Measurements from ENCODE around the gene MRPL16. TPM values are rescaled to one million over a fixed set of nuclear protein-coding genes. Genes with fewer than 3 reads are reported as not detected.

The MRPL16 gene
- total and polyA plus RNA-seq, 9 donors, result 30.0 to 68.1 (median 38.5) TPM

- no peaks in the 10 kb centered on the region for H3K36me3 ChIP-seq
- H3K4me1 ChIP-seq (ENCODE audit: insufficient read depth), result peaks cover 6% of the 10 kb centered on the region
- H3K4me3 ChIP-seq, result no peak overlapping the region
- whole genome bisulfite sequencing, 3 donors, result 50 to 63% (median 52%) methylated on average over 4 of the region's 4 CpGs
- DNase-seq, result no peak
- intact Hi-C loops (cut with DNase I), result loop anchor here in 1 of 4 donors (10.0 kb wide), 1 partner anchor 45 kb away; no protein-coding TSS in a partner anchor
- H3K27ac ChIP-seq, result no peak overlapping the region
- TF ChIP-seq CTCF (IDR thresholded peaks at IDR 0.05), result no peak
- no peak for TF ChIP-seq EP300 (IDR thresholded peaks at IDR 0.05)
- no peak for TF ChIP-seq POLR2A (IDR thresholded peaks at IDR 0.05)
- no peaks in the 10 kb centered on the region for H3K9me3 ChIP-seq
- H3K27me3 ChIP-seq, result no peaks in the 10 kb centered on the region
Observed at GRCh38 chr11:59759900-59760299, 50.7 kb downstream of the MRPL16 start.

- Histone ChIP-seq H3K9me3 (no peaks in the 10 kb centered on the region), H3K27me3 (no peaks in the 10 kb centered on the region), H3K27ac (no peak overlapping the region), H3K4me1 (ENCODE audit: insufficient read depth) (peaks cover 6% of the 10 kb centered on the region), H3K4me3 (no peak overlapping the region), H3K36me3 (no peaks in the 10 kb centered on the region)
- intact Hi-C loops (cut with DNase I), result loop anchor here in 1 of 4 donors (10.0 kb wide), 1 partner anchor 46 kb away; no protein-coding TSS in a partner anchor
- 80 to 85% (median 82%) methylated on average over 4 of the region's 4 CpGs for WGBS, 3 donors
- DNase-seq, result no peak
- no peak for TF ChIP-seq EP300 (IDR thresholded peaks at IDR 0.05)
- TF ChIP-seq CTCF (IDR thresholded peaks at IDR 0.05), result no peak
- TF ChIP-seq POLR2A (IDR thresholded peaks at IDR 0.05), result no peak
Observed at GRCh38 chr11:59758401-59759037, 52.1 kb downstream of the MRPL16 start.

GRCh38 chr11:59756845-59757244, 53.7 kb downstream of the MRPL16 start:
- Histone ChIP-seq H3K4me1 (ENCODE audit: insufficient read depth) (peaks cover 6% of the 10 kb centered on the region), H3K4me3 (no peak overlapping the region), H3K27me3 (no peaks in the 10 kb centered on the region), H3K36me3 (no peaks in the 10 kb centered on the region), H3K9me3 (no peaks in the 10 kb centered on the region), H3K27ac (peak overlapping the region in 1 of 2 donors; percentile 85)
- peak in 1 of 5 donors; percentile 23 for DNase-seq
- 46 to 63% (median 57%) methylated on average over 4 of the region's 4 CpGs for WGBS, 3 donors
- intact Hi-C loops (cut with DNase I), result loop anchor here in 1 of 4 donors (10.0 kb wide), 1 partner anchor 48 kb away; no protein-coding TSS in a partner anchor
- no peak for TF ChIP-seq POLR2A (IDR thresholded peaks at IDR 0.05)
- TF ChIP-seq EP300 (IDR thresholded peaks at IDR 0.05), result no peak
- no peak for TF ChIP-seq CTCF (IDR thresholded peaks at IDR 0.05)

- no peak for DNase-seq
- H3K4me3 ChIP-seq, result no peak overlapping the region
Observed at GRCh38 chr11:59756558-59756840, 54.1 kb downstream of the MRPL16 start.

More at GRCh38 chr11:59756558-59756840, 54.1 kb downstream of the MRPL16 start:
- Histone ChIP-seq H3K4me1 (ENCODE audit: insufficient read depth) (peaks cover 6% of the 10 kb centered on the region), H3K9me3 (no peaks in the 10 kb centered on the region), H3K36me3 (no peaks in the 10 kb centered on the region), H3K27me3 (no peaks in the 10 kb centered on the region), H3K27ac (peak overlapping the region in 1 of 2 donors; percentile 85)
- intact Hi-C loops (cut with DNase I), result loop anchor here in 1 of 4 donors (10.0 kb wide), 1 partner anchor 48 kb away; no protein-coding TSS in a partner anchor
- TF ChIP-seq POLR2A (IDR thresholded peaks at IDR 0.05) (no peak), CTCF (IDR thresholded peaks at IDR 0.05) (no peak), EP300 (IDR thresholded peaks at IDR 0.05) (no peak)
- 42 to 62% (median 52%) methylated on average over 3 of the region's 3 CpGs for WGBS, 3 donors

Other genes starting within 250 kb of the MRPL16 start
- 10 to 100 TPM; 27.1 to 46.4 (median 42.4) TPM for gene OSBP, start 195.0 kb downstream of the MRPL16 start, total RNA-seq
- gene OSBP, start 195.0 kb downstream of the MRPL16 start, polyA plus RNA-seq, result 10 to 100 TPM; 20.5 to 58.0 TPM
- 10 to 100 TPM; 11.1 to 40.3 (median 30.8) TPM for gene PATL1, start 141.7 kb downstream of the MRPL16 start, total RNA-seq
- gene PATL1, start 141.7 kb downstream of the MRPL16 start, polyA plus RNA-seq, result 10 to 100 TPM; 16.2 to 44.2 TPM
- gene OR10V1, start 96.9 kb downstream of the MRPL16 start, total RNA-seq, result not detected
- not detected for gene OR10V1, start 96.9 kb downstream of the MRPL16 start, polyA plus RNA-seq
- gene STX3, start 55.4 kb downstream of the MRPL16 start, total RNA-seq, result 10 to 100 TPM; 14.6 to 29.4 (median 16.2) TPM
- gene STX3, start 55.4 kb downstream of the MRPL16 start, polyA plus RNA-seq, result 10 to 100 TPM; 13.3 to 23.1 TPM
- gene CBLIF, start 34.7 kb upstream of the MRPL16 start, total RNA-seq, result not detected
- not detected for gene CBLIF, start 34.7 kb upstream of the MRPL16 start, polyA plus RNA-seq
- under 1 TPM in 1 of 7 donors, not detected in 6; 0.48 TPM for gene TCN1, start 55.7 kb upstream of the MRPL16 start, total RNA-seq
- gene TCN1, start 55.7 kb upstream of the MRPL16 start, polyA plus RNA-seq, result not detected
- not detected for gene OOSP3, start 68.0 kb upstream of the MRPL16 start, total RNA-seq
- gene OOSP3, start 68.0 kb upstream of the MRPL16 start, polyA plus RNA-seq, result not detected
- gene OOSP1, start 127.7 kb upstream of the MRPL16 start, total RNA-seq, result not detected
- not detected for gene OOSP1, start 127.7 kb upstream of the MRPL16 start, polyA plus RNA-seq
- gene OOSP4A, start 153.3 kb upstream of the MRPL16 start, total RNA-seq, result not detected
- under 1 TPM in 1 of 2 donors, not detected in 1; 0.29 TPM for gene OOSP4A, start 153.3 kb upstream of the MRPL16 start, polyA plus RNA-seq
- not detected for gene OOSP4B, start 206.4 kb upstream of the MRPL16 start, total RNA-seq
- under 1 TPM in 1 of 2 donors, not detected in 1; 0.70 TPM for gene OOSP4B, start 206.4 kb upstream of the MRPL16 start, polyA plus RNA-seq
- not detected for gene OOSP2, start 229.6 kb upstream of the MRPL16 start, total RNA-seq
- gene OOSP2, start 229.6 kb upstream of the MRPL16 start, polyA plus RNA-seq, result under 1 TPM; 0.18 to 0.59 TPM
- gene MS4A3, start 245.9 kb upstream of the MRPL16 start, total RNA-seq, result not detected
- not detected for gene MS4A3, start 245.9 kb upstream of the MRPL16 start, polyA plus RNA-seq

All from ovary (tissue), 9 donors.